Adrenal gland (tissue), 5 donors: Measurements from ENCODE around the gene TUBGCP2.

ENCODE experiments used
- CTCF ChIP-seq, 6 experiments: fragments of 450-650 bp in 4 of 6; fragments of 200-600 bp in 2 of 6; sonication (generic) in 1 of 6; IDR thresholded peaks; 1 replicate in 5 of 6; 2 replicates in 1 of 6; pipeline versions ENCODE4 v1.5.1 to v1.8.0; 2016 to 2021; ENCODE audit warnings: antibody characterized with exemption in 6 of 6, mild to moderate bottlenecking in 2 of 6, moderate library complexity in 1 of 6
- POLR2A ChIP-seq, 2 donors: fragments of 450-650 bp; IDR thresholded peaks; one replicate each; pipeline ENCODE4 v1.6.1; 2017; ENCODE audit warnings: antibody characterized with exemption in 2 of 2, mild to moderate bottlenecking in 2 of 2, moderate library complexity in 1 of 2
- donor health status: DM: no; HTN: no; CAD: no.

DNA sequence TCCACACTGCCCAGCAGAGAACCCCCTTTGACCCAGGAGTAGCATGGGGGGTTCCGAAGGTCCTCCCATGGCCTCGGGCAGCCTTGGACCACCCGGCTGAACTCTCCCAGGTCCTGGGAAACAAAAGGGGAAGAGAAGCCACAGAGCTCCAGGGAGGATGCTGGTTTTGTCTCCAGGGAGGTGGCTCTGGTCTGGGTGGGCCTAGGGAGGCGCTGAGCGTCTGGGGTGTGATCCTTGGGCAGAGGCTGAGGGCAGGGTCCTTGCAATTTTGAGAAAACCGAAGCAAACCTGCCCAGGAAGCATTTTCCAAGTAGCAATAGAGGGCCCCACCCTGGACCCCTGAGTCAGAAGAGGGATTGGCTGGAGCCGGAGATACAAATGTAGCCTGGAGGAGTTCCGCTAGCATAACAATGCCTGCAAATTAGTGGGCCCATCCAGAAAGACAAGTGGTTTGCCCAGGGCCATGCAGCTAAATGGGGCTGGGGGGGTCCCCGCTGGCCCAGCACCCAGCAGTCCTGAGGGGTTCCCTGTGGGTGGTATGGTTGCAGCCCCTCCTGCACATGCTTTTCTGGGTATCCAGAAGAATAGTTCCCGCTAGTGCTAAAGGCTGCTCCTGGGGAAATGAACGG lies 76.6 kb downstream of the TUBGCP2 start:
- no peak for TF ChIP-seq CTCF (IDR thresholded peaks at IDR 0.05)
- TF ChIP-seq POLR2A (IDR thresholded peaks at IDR 0.05): no peak
